H1 (cell line): Measurements from ENCODE around the gene C1QL3. TPM values are rescaled to one million over a fixed set of nuclear protein-coding genes. Genes with fewer than 3 reads are reported as not detected.

Source experiments
- CBX8 ChIP-seq: fragments of 300-800, 300-1000 bp; sonication (generic); IDR thresholded peaks from 2 replicates; pipeline ENCODE4 v1.7.1; 2016; ENCODE audit warnings: low read depth, low read length, borderline replicate concordance
- CREB1 ChIP-seq: IDR thresholded peaks from 2 replicates; pipeline ENCODE4 v1.6.1; 2012; ENCODE audit warnings: inconsistent platforms
- EZH2 ChIP-seq: fragments of 200-600 bp; sonication (generic); IDR thresholded peaks from 2 replicates; pipeline ENCODE4 v1.7.1; 2012; ENCODE audit warnings: low read depth, mild to moderate bottlenecking, moderate library complexity, low read length, inconsistent platforms; ENCODE audit not compliant: severe bottlenecking
- GABPA ChIP-seq: IDR thresholded peaks from 2 replicates; pipeline ENCODE4 v1.6.1; 2011; ENCODE audit warnings: mild to moderate bottlenecking, low read length, moderate library complexity, borderline replicate concordance; ENCODE audit not compliant: insufficient read depth
- KDM1A ChIP-seq: fragments of 200-600, 300-600 bp; sonication (generic); IDR thresholded peaks from 2 replicates; pipeline ENCODE4 v1.7.1; 2016; ENCODE audit warnings: mild to moderate bottlenecking, low read length, borderline replicate concordance
- NRF1 ChIP-seq: IDR thresholded peaks from 2 replicates; pipeline ENCODE4 v1.6.1; 2011; ENCODE audit warnings: mild to moderate bottlenecking, low read depth, low read length, improper control_type of control experiment
- RNF2 ChIP-seq: fragments of 200-900, 300-1000 bp; sonication (generic); IDR thresholded peaks from 2 replicates; pipeline ENCODE4 v1.7.1; 2016; ENCODE audit warnings: borderline replicate concordance, low read depth, mild to moderate bottlenecking, antibody characterized with exemption, low read length; ENCODE audit not compliant: poor library complexity, severe bottlenecking; ENCODE audit errors: missing control alignments
- RXRA ChIP-seq: IDR thresholded peaks from 2 replicates; pipeline ENCODE4 v1.6.1; 2011; ENCODE audit warnings: low read depth, mild to moderate bottlenecking, low read length, moderate library complexity; ENCODE audit not compliant: insufficient read depth
- SP1 ChIP-seq: IDR thresholded peaks from 2 replicates; pipeline ENCODE4 v1.6.1; 2011; ENCODE audit warnings: low read depth, low read length
- SRF ChIP-seq: IDR thresholded peaks from 2 replicates; pipeline ENCODE4 v1.6.1; 2011; ENCODE audit warnings: mild to moderate bottlenecking, low read depth, low read length, moderate library complexity
- TCF12 ChIP-seq: IDR thresholded peaks from 2 replicates; pipeline ENCODE4 v1.6.1; 2011; ENCODE audit warnings: low read depth, mild to moderate bottlenecking, low read length
- polyA plus RNA-seq, 7 experiments: library from polyadenylated mRNA; depleted of rRNA in 3 of 7; stranded (reverse) in 5 of 7; unstranded in 2 of 7; fragments of >200 nt in 5 of 7; fragments of 200-250 nt in 2 of 7; gene quantifications; 1 replicate in 5 of 7; 2 replicates in 1 of 7; 4 replicates in 1 of 7; pipeline versions ENCODE4 v1.2.1 to v1.2.3, GENCODE V29; 2011 to 2013; ENCODE audit warnings: missing spikeins in 2 of 7, mixed read lengths in 2 of 7
- total RNA-seq: library from RNA; stranded (reverse); fragmentation: NEBNext Ultra II Directional; extraction: Animal tissue kit (Norgen Biotek cat#: 25700); gene quantifications from 2 replicates; pipeline ENCODE4 v1.2.1, GENCODE V29; 2021

Gene C1QL3
- total and polyA plus RNA-seq, 2 of the 8 experiments (the other 6 are each of a cell fraction or from before 2014, with no cell fraction given): 1.0 to 1.8 TPM

GRCh38 chr10:16491933-16492332, 29.7 kb downstream of the C1QL3 start (continued):
- TF ChIP-seq GABPA (no peak), KDM1A (no peak), RXRA (no peak), TCF12 (no peak), SRF (no peak), CREB1 (no peak), SP1 (no peak), NRF1 (no peak), CBX8 (no peak), EZH2 (no peak), RNF2 (no peak)
